Measurements from ENCODE around the gene RASSF8. TPM values are rescaled to one million over a fixed set of nuclear protein-coding genes. Genes with fewer than 3 reads are reported as not detected.

Gene RASSF8
- 45.3 TPM for total RNA-seq

DNA sequence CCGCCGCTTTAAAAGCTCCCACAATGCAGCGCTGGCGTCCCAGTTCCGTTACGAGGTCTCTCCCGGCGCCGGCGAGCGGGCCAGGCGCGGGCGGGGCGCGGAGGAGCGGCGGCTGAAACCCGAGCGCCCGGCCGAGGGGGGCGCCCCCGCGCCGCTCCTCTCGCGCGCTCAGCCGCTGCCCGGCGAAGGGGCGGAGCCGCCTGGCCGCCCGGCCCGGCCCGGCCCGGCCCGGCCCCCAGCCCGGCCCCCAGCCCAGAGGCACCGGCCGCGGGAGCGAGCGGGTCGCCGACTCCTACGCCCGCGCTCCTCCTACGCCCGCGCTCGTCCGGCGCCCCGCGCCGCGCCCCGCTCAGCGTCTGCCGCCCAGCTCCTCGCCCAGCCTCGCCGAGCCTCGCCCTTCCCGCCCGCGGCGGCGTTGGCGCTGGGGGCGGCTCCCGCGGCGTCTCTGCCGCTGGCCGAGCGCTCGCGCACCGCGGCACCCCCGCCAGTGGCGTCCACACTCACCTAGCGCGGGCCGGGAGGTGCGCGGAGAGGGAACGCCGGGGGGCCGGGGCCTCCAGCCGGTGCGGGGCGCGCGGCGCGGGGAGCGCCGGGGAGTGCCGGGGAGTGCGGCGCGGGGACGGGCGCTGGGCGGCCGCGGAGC, at the start of gene RASSF8:
Gene RASSF8, plus strand, starts transcription at position 255 of the 643 bp plus-strand sequence. CDS start 96,662 bp downstream, outside the sequence.
- DNase-seq: peak; percentile 57

DNA sequence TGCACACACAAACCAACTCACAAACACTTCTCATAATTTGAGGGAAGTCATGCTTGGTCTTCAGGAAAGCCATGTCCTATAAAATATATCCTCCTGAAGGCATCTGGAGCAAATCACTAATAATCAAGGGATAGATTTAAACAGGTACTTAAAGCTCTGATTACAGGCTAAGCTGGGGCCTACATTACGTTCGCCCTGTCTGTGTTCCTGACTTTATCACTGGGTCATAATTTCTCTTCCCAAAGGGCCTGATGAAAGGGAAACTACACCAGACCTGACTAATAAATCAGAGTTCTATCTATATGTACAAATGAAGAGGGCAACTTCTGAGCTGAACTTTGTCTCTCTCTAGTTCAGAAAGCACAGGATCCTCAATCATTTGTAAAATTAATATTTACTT, 43.9 kb upstream of the RASSF8 start:
- no peak for DNase-seq

DNA sequence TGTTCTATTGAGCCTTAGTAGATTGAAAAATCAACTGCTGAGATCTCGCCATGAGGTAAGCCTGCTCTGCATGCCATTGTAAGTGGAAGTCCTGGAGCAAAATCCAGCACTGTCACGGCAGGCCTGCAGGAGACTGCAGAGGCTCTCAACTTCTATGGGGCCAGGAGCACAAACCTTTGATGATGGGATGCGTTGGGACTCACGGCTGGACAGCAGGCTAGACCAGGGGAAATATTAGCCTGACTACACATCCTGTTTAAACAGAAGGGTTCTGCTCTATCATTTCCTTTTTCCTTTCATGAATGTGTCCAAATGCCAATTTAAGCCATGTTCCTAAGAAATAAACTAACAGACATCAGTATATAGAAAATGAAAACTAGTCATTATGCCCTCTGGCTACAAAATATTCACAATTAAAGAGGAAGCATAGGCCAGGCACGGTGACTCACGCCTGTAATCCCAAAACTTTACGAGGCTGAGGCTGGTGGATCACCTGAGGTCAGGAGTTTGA, 33.9 kb upstream of the RASSF8 start:
- DNase-seq: no peak

DNA sequence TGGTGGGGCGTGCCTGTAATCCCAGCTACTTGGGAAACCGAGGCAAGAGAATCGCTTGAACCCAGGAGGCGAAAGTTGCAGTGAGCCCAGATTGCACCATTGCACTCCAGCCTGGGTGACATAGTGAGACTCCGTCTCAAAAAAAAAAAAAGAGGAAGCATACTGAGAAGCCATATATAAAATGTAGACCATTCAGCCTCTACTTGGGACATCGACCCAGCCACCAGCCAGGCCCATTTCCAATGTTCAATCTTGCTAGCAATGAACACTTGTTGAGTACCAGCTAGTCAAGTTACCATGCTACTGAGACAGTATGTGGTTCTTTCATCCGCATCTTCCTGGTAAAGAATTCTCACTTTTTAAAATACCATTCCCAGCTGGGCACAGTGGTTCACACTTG, 33.4 kb upstream of the RASSF8 start:
- DNase-seq: no peak

GRCh38 chr12:25926536-25926935, 31.9 kb upstream of the RASSF8 start:
- peak; percentile 5 for DNase-seq

DNA sequence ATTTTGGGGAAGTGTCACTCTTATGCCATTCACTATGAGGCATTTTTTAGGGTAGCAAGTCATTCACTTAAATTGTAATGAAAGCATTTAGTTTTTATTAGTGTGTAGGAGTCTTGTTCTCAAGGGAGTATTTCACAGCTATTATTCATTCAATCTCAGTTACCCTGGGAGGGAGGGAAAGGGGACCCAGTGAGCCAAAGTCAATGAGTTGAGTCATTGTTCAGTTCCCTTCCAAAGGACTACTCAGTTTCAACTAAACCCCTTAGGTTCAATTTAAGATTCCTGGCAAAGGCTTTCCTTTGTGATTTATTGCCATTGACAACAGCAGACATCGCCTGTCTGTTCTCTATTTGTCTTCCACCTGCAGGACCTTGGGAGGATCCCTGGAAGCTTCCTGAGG, 29.3 kb upstream of the RASSF8 start:
- no peak for DNase-seq

GRCh38 chr12:25932971-25933370, 25.5 kb upstream of the RASSF8 start:
- no peak for DNase-seq

- no peak for DNase-seq
These were observed 24.0 kb upstream of the RASSF8 start for GRCh38 chr12:25934456-25934855.

DNA sequence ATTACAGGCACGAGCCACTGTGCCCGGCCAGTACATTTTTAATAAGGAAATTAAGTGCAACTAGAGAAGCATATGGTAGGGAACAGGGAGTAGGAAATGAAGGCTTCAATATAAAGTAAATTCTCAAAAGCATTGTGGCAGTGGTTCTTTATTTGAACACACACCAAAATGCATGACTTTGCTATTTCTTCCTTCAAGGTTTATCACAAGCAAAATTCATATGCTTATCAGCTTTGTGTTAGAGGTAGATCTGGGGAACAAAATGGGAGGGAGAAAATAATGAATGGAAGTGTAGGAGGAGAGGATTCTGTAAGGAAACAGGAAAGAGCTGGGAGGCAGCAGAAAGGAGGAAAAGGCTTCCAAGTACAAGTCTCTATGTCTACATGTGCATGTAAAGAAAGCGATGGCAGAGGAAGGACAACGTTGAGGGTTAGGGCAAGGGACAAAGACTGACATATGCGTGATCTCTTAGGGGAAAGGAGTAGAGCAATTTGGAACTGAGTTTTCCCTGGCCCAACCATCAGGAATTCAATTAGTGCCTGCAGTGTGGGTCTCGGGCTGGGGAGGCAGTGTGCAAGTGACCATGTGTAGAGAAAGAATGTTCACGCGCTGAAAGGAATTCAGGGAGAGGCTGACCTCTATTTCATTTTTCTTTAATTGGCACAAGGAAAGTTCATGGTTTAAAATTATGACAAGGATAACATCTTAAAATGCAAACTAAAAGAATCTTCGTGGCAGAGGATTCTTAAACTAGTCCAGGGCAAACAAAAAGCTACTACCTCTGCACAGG, 22.9 kb upstream of the RASSF8 start:
- no peak for DNase-seq

DNA sequence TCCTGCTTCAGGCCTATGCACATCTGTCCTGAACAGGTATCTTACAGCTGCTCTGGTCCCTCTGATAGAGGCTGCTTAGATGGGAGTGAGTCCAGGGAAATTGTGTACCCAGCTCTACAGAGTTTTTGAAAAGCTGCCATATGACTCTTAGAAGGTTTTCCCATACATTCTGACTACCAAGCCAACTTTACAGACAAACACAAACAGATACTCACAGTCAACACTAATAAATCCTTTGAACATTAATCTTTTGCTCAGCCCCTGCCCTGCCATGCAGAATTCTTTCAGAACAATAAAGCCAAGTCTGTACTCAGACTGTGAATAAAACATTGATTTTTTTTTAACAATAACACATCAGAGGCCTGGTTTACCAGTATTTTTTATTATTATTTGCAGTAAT, 21.4 kb upstream of the RASSF8 start:
- no peak for DNase-seq

GRCh38 chr12:25938581-25938980, 19.9 kb upstream of the RASSF8 start:
- DNase-seq: no peak

- DNase-seq: no peak
These were observed 18.9 kb upstream of the RASSF8 start for GRCh38 chr12:25939606-25940005.

- no peak for DNase-seq
These were observed 17.6 kb upstream of the RASSF8 start for GRCh38 chr12:25940886-25941285.

GRCh38 chr12:25942709-25943108, 15.8 kb upstream of the RASSF8 start:
- DNase-seq: no peak

- no peak for DNase-seq
These were observed 14.5 kb upstream of the RASSF8 start for GRCh38 chr12:25943940-25944339.

DNA sequence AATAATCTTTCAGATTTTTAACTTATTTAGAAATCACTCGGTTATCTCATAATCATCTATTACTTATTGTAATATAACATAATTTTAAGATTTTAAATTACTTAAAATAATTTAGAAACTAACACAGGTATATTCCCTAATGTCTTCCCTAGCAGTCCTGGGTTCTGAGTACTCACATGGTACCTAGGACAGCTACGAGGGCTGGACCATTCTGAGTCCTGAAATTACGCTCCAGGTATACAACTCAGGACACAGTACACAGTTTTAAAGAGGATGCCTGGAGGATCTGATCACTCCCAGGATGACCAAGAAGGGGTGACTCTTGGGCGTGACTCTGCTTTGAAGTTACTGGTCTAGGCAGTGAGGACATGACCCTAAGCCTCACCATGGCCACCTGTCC, 9.1 kb upstream of the RASSF8 start:
- DNase-seq: no peak

GRCh38 chr12:25950329-25951115, 8.0 kb upstream of the RASSF8 start:
- DNase-seq: no peak

DNA sequence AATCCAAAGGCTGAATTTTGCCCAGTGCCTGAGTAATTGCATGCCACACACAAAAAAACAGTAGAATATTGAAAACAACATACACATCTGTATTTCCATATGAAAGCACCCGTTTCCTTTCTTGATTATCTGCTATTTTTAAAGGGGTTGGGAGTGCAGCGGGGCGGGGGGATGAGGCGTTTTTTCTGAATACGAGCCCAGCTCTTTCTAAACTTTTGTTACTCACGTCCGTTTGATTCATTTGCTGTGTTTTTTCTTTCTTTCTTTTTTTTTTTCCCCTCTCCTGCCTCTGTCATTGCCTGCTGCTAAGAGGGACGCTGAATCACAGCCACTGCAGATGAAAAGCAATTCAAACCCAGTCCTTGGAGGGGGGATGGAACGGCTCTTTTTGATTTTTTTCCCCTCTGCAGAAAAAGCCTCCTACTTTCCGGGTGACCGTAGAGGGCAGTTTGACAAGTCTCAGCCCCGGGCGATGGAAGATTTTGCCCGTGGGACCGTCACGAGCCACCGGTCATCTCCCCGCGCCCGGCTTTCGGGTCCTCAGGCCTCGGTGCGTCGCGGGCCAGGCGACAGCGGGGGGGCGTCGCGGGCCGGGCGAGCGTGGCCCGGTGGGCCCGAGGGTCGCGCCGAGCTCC, 572 bp upstream of the RASSF8 start:
- DNase-seq: peak; percentile 49

DNA sequence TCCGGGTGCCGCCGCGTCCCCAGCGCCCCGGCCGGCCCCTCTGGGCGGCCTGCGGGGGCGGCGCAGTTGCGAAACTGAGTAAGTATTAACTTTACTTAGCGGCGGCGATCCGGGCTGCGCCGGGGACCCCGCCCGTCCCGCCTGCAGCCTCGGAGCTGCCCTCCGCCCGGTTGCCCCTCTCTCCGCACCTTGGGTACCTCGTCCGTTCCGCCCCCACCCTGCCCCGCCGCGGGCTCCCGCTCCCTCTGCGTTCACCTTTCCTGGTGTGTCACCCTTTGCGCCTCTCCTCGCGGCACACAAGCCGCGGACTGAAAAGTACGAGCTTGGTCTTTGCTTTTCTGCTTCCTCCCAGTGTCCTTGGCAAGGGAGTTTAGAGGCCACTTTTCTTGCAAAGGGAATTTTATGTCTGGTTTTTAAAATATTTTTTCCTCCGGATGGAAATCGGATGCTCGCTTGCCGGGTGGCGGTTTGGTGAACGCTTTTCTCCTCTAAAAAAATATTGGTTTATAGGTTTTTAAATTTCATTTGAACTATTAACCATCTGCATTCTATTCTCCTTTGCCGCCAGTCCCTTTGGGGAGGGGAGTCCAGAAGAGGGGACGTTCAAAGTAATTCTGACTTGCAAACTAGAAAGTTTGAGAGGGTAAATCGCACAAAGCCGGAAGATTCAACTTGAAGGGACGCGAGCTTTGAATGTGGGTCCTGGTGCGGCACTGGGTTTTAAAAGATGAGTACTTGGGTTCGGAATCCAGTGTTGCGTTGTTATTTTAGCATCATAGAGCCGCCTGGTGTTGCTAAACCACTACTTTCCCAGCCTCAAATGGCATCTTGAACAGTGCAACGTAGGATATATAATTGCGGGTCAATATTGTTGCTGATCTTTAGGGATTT, 834 bp downstream of the RASSF8 start:
- DNase-seq: peak; percentile 72

- no peak for DNase-seq
These were observed 1.7 kb downstream of the RASSF8 start for GRCh38 chr12:25960143-25960542.

- no peak for DNase-seq
These were observed 2.5 kb downstream of the RASSF8 start for GRCh38 chr12:25960961-25961360.
